ENCODE data around the gene PRDM8.

The PRDM8 gene

GRCh38 chr4:80183250-80184052, 13.9 kb upstream of the PRDM8 start:
- TF ChIP-seq, protein P1, sequence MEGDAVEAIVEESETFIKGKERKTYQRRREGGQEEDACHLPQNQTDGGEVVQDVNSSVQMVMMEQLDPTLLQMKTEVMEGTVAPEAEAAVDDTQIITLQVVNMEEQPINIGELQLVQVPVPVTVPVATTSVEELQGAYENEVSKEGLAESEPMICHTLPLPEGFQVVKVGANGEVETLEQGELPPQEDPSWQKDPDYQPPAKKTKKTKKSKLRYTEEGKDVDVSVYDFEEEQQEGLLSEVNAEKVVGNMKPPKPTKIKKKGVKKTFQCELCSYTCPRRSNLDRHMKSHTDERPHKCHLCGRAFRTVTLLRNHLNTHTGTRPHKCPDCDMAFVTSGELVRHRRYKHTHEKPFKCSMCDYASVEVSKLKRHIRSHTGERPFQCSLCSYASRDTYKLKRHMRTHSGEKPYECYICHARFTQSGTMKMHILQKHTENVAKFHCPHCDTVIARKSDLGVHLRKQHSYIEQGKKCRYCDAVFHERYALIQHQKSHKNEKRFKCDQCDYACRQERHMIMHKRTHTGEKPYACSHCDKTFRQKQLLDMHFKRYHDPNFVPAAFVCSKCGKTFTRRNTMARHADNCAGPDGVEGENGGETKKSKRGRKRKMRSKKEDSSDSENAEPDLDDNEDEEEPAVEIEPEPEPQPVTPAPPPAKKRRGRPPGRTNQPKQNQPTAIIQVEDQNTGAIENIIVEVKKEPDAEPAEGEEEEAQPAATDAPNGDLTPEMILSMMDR (IDR thresholded peaks at IDR 0.05; ENCODE audit: insufficient read depth, low read depth, low read length, missing control alignments): no peak
- no peak for DNase-seq (ENCODE audit: low read depth)
- H3K4me3 ChIP-seq (ENCODE audit: low read length): peak overlapping the region; percentile 67

- peak overlapping the region; percentile 67 for H3K4me3 ChIP-seq (ENCODE audit: low read length)
- peak; percentile 78 for DNase-seq (ENCODE audit: low read depth)
- TF ChIP-seq, protein P1 (IDR thresholded peaks at IDR 0.05; ENCODE audit: insufficient read depth, low read depth, low read length, missing control alignments): peak; percentile 66
Observed at GRCh38 chr4:80184053-80184824, 13.1 kb upstream of the PRDM8 start.

DNA sequence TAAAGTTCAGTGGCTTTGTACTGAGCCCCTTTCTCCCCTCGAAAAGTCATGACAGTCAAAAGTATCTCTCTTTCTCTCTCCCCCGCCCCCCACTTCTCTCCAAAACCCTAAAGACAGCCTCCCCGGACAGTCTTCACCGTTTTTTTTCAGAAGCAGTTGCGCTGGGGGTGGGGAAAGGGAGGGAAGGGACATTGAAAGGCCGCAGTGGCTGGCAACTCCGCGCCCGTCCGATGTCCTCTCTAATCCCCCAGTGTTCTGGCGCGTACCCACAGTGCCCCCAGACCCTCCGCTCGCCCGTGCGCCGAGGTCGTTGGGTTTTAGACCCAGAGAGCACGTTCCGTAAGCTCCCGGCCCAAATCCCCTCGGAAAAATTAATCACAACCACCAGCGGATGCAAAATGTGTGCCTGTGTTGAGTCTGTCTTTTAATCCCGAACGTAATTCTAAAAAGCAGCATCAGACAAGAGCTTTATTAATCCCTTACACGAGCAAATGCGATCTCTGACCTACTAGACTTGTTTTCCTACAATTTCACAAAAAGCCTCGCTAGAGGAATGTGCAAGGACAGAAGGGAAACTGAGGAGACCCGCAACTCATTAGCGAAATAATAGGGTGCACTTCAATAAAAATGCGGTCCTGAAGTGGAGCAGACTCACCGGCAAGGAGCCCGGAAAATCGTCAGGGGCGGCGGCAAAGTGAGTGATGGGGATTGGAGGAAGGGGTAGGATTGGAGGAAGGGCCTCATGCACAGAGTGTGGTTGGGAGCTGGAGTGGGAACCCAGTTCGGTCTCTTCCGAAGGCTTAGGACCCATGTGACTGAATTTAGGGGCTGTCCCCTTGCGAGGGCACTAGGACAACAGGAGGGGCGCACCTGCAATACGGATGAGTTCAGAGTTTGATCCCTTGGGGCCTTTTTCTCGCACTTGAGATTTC, 12.2 kb upstream of the PRDM8 start:
- TF ChIP-seq, protein P1 (IDR thresholded peaks at IDR 0.05; ENCODE audit: insufficient read depth, low read depth, low read length, missing control alignments): no peak
- peak overlapping the region; percentile 67 for H3K4me3 ChIP-seq (ENCODE audit: low read length)
- no peak for DNase-seq (ENCODE audit: low read depth)

DNA sequence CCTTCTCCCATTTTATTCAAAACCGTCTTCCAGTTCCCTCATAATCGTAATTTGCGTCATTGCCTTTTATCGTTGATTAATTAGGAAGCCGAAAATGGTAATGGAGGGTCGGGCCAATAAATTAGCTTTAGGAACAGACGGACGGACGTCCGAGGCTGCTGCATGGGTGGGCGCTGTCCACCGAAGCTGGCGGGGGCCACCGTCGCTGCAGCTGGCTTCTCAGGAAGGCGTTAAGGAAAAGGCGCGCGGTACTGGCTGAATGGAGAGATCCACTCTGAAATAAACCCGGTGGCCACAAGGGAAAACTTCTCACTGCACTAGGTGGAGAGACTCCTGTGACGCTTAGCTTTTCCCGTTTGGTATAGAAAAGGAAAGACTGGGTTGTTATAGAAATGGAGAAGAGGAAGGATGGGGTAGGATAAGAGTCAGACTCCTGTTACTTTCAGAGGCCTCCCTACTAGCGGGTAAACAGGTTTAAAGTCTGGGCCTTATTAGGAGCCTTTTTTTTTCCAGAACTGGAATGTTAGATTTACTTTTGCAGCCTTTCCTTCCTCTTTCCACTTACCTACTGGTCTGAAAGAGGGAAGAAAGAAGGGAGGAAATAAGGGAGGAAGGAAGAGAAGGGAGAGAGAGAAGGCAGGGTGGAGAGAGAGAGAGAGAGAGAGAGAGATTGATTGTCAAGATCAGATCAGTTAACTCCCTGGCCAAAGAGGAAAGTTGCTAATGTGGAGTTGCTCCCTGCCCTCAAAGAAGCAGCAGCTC, 11.3 kb upstream of the PRDM8 start:
- TF ChIP-seq, protein P1 (IDR thresholded peaks at IDR 0.05; ENCODE audit: insufficient read depth, low read depth, low read length, missing control alignments): no peak
- H3K4me3 ChIP-seq (ENCODE audit: low read length): no peak overlapping the region
- DNase-seq (ENCODE audit: low read depth): no peak

GRCh38 chr4:80186676-80187075, 10.6 kb upstream of the PRDM8 start:
- no peak overlapping the region for H3K4me3 ChIP-seq (ENCODE audit: low read length)
- no peak for DNase-seq (ENCODE audit: low read depth)
- TF ChIP-seq, protein P1 (IDR thresholded peaks at IDR 0.05; ENCODE audit: insufficient read depth, low read depth, low read length, missing control alignments): no peak

DNA sequence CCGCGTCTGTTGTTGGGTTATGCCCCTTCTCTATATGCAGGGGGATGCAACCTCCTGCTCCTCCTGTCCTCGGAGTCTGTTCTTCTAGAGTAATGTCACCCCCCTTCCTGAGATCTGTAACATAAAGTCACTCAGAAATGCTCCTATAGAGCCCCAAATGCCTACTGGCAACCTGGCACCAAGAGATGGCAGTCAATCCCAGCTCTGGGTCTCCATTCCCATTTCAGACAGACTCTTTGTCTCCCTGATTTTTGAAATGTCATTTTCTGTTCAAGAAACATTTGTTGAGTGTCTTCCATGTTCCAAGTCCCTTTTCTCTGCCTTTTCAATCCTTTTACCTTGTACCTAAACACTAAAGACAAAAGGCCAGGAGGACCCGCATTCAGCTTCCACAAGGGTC, 9.6 kb upstream of the PRDM8 start:
- DNase-seq (ENCODE audit: low read depth): no peak
- H3K4me3 ChIP-seq (ENCODE audit: low read length): no peak overlapping the region
- TF ChIP-seq, protein P1 (IDR thresholded peaks at IDR 0.05; ENCODE audit: insufficient read depth, low read depth, low read length, missing control alignments): no peak

All from epithelial cell of esophagus (primary cell).